ENCODE measurements around the gene TAS2R41.

Gene TAS2R41

DNA sequence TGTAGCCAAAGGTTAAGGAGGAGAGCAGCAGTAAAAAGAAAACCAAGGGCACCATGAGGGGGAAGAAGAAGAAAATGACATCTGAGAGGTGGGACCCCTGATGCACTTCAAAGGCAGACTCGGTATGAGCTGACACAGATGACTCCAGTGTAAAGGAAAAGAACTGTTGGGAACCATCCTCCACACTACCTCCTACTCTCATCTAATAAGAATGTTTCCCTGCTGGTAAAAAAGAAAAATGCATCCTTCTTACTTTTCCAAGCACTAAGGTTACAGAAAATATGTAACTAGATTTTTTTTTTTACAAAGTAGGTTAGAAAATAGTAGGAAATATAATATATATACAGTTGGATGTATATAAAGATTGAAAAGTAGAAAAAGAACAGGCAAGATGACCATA, 16.9 kb downstream of the TAS2R41 start:
- no peak for DNase-seq

DNA sequence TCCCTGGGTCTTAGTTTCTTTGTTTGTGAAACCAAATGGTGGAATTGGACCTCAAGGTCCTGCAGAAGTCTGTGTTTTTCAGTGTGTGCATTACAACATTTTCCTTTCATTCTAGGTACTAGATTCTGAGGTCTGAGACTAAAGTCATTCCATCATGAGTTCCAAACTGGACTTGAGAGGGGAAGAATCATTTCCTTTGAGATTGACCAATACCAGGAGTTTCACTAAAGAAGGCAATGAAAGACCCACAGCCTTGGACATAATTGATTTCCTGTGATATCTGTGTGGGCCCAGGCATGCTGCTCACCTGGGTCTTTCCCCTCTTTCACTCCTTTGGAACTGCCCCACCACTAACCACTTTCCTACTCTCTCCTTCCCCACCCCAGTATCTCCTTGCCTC, 18.2 kb downstream of the TAS2R41 start:
- no peak for DNase-seq

DNA sequence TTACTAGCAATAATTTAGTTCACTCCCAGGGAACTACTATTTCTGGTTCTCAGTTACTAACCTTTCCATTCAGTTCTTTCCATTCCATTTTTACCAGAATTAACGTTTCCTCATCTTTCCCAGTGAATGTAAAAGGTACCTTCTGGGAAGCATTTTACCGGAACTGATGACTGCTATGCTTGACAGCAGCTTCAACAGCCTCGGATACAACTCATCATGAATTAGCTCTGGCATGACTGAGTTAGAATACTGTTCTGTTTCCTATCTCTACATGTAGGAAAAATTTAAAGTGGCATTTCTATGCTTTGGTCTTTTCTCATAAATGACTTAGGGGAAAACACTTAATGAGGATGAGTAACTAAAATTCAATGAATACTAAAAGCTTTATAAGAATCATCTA, 18.6 kb downstream of the TAS2R41 start:
- no peak for DNase-seq

DNA sequence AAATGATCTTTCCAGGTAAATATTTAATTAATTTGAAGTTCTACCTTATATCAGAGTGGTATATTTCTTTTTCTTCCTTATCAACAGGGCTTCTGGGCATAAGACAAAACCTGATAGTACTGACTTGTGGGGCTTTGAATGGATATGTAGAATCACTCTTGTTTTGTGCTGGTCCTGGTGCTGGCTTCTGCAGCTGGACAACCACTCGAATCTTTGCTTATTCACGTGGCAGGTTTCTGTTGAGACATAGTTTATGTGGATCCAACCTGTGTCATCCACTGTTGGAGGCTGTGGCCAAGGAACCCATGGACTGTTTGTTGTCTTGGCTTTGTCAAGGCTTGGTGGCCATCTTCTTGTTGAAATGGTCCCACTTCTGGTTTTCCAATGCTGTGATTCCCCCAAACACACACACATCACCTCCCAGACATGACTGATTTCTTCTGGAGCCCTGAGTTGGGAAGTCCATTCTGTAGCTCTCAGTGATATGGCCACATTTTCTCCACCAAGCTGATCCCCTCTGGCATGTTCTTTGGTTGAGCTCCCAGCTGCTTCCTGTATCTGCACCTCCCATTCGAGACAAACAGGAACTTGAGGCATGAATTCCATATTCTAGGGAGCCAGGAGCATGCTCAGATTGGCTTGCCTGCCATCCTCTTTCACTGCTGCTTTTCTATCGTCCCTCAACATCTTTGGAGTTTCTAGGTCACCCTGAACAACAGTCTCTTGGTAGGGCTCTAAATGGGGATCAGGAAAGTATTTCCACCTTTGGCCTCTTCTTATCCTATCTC, 19.5 kb downstream of the TAS2R41 start:
- DNase-seq: no peak

DNA sequence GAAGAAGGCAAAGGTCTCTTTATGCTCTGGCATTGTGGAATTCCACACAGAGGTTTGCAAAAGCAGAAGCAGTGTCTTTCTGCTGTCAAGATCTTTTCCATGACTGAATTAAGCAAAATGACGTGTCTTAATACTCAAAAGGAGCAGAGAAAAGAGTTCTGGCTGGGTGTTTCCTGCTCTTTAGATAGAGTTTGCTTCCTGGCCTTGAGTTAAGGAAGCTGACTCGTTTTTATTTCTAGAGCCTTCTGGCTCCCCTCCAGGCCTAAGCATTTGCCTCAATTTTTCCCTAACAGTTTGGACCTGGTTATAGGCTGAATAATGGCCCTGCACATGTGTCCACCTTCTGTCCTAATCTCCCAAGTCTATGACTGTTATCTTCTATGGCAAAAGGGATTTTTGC, 21.6 kb downstream of the TAS2R41 start:
- DNase-seq: no peak

DNA sequence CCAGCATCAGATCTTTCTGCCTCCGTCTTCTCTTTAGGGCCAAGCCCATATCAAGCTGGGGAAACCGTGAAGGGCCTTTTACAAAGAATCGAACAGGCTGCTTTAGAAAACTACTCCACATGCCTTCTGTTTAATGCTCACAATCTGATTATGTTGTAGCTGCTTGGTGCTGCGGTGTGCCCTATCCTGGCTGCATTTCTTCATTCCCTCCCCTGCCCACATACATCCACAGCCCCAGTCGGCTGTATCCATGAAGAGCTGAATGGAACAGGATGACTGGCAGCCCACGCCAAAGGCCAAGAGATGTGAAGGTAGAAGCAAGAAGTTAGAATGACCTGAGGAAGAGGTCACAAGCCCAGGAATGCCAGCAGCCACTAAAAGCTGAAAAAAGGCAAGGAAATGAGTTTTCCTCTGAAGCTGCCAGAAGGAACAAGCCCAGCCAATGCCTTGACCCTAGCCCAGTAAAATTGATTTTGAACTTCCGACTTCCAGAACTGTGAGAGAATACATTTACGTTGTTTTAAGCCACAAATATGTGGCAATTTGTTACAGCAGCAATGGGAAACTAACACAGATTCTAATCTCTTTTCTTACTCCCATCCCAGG, 22.2 kb downstream of the TAS2R41 start:
- DNase-seq: no peak

DNA sequence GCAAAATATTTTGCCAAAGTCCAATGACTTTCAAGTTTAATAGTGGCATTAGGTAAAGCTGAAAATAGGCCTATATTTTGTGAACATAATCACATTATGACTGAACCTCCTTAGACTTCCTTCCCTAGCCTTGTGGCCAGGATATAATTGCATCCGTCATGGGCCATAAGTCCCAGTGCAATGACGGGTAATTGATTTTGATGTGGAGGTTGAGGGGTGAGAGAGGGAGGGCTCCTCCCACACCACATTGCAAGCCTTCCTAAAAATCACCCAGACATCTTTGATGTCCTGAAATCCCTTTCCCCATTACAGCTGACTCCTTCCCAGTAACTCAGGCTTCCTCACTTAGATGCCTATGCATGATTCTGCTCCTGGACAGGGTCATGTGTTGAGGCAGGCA, 25.6 kb downstream of the TAS2R41 start:
- no peak for DNase-seq

DNA sequence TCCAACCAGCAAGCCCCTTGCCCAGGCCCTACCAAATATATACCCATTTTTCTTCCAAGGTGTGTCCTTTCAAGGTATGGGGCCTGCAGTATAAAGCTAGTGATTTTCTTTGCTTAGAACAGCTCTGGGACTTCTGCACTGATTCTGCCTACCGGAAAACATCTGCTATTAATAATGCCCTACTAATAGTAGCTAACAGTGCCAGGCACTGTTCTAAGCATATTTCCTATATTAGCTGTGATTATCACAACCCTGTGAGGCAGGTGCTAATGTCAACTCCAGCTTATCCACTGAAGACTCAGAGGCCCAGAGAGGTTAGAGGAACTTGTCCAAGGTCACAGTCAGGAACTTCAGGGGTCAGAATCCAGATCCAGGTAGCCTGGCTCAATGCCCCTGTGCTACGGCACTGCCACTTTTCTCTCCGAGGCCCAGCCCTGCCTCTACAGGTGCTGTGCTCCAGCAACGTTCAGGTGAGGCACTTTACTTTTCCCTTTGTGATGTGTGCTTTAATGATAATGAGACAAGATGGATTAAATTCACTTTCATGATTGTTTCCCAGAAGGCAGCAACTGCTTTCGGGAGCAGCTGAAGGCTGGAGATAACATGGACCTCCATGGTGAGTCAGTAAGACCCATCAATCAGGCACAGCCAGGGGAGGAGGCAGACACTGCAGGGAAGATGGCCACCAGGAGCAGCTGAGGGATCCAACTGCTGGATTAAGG, 26.7 kb downstream of the TAS2R41 start:
- DNase-seq: no peak

DNA sequence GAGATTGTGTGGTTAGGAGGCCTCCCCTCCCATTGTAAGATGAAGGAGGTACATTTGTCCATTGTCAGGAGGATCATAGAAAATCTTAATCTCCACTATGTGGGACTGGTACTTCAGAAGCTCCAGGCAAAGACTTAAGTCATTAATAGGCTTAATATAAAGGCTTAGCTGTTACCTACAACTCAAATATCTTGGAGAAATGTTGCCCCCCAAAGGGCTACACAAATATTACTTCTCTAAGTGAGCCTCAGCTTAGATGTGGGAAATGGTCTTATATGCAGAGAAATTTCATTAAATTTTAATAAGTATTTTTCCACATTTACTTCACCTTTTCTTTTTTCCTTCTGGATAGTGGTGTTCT, 27.2 kb downstream of the TAS2R41 start:
- no peak for DNase-seq

DNA sequence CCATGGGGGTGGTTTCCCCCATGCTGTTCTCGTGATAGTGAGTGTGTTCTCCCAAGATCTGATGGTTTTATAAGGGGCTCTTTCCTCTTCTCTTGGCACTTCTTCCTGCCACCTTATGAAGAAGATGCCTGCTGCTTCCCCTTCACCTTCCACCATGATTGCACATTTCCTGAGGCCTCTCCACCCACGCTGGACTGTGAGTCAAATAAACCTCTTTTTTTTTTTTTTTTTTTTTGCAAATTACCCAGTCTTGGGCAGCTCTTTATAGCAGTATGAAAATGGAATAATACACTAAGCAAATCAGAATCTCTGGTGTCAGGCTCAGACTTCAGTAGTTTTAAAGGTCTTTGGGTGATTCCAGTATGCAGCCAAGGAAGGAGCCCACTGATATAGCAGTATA, 28.2 kb downstream of the TAS2R41 start:
- no peak for DNase-seq

DNA sequence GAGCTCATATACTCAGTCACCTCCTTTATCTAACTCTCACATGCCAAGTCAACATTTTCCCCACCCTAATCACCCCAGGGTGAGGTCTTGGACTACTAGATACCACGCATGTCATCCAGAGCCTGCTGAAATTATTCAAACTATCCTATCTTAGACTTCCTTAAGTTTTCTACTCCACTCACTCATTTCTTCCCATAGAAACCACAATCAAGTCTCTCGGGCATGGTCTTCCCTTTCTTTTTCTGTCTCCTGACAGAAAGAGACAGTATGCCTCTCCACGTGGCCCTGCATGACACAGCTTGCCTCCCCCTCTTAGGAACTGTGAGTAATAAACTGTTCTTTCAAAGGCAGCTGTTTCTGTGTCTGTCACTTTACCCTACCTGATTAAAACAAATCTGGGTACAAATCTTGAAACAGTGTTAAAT, 29.4 kb downstream of the TAS2R41 start:
- no peak for DNase-seq

DNA sequence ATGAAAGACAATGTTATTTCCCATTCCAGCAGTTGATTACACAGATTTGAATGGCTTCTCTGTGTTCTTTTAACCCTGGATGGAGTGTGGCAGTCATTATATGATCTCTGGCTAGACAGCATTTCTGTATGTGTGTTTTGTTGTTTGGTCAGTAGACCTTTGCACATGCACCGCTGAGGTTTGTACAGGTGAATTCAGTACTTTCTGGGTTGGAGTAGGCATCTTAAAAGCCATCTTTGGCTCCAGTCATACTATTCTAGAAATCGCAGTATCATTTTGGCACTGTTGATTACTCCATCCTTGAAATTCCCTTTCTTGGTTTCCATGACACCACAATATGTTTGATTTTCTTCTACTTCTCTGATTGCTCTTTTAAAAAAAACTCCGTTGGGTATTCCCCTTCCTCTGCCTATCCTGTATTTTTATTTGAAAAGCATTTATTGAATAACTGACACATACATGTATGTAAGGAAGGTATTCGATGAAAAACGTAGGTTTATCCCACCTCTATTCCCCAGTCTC, 29.9 kb downstream of the TAS2R41 start:
- no peak for DNase-seq

DNA sequence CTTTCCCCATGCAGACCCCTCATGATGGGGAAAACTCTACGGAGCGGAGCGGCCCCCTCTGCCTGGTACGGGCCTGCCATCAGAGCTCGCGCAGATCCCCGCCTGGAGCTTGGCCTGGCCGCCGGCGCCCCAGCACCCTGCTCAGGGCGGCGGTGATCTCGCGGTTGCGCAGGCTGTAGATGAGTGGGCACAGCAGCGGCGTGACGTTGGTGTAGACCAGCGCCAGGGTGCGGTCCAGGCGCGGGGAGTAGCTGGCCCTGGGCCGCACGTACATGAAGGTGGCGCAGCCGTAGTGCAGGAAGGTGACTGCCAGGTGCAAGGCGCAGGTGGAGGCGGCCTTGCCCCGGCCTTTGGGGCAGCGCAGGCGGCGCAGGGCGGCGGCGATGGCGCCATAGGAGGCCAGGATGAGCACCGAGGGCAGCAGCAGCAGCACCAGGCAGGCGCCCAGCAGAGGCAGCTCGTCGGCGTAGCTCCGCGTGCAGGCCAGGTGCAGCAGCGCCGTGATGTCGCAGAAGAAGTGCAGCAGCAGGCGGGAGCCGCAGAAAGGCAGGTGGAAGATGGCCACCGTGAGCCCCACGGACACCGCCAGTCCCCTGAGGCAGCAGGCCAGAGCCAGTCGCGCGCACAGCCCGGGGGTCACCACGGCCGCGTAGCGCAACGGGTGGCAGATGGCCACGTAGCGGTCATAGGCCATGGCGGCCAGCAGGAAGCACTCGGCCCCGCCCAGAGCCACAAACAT, 33.4 kb downstream of the TAS2R41 start:
- DNase-seq: no peak

DNA sequence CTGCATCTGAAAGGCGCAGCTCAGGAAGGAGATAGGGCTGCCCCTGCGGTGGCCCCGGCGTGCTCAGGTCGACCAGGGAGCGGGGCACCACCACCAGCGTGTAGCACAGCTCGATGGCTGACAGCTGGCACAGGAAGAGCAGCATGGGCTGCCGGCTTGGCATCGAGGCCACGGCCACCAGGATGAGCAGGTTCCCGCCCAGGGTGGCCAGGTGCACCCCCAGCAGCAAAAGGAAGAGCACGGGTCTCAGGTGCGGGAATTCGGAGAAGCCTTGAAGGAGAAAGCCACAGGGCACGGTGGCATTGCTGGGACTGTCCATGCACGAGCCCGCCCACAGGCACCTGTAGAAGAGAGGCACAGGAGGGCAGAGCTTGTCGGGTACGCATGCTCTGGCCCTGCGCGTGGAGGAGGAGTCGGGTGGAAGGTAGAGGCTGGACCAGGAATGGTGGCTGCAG, 33.9 kb downstream of the TAS2R41 start:
- no peak for DNase-seq

DNA sequence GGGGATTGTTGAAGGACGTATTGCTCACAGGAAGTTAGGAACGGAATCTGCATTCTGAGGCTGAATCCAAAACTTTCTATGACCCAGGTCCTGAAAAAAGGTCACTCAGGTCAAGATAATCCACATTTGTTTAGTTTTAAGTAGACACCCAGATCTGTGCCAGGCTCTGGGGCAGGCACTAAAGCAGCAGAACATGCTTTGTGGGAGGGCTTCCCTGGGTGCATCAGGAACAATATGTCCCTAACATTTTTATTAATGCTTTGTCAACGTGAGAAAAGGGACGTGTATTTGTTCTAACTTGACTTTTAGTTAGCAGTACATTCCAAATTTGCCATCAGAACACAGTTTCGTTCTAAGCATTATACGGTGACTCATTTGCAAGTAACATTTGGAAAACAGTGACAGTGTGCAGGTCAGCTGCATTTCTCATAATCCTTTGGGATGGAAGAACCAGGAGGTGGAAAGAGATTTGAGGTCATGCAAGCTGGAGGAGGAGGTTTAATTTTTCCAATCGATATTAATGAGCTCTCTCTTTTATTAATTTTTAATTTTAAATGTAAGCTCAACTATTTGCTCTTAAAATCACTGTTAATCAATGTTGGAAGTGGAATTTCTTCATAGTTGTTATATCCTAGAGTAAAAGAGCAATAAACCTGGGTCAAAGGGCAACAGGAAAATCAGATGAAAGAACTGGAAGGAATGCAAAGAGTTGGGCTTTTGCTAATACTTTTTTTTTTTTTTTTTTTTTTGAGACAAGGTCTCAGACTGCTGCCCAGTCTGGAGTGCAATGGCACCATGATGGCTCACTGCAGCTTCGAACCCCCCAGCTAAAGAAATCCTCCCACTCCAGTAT, 35.0 kb downstream of the TAS2R41 start:
- no peak for DNase-seq

DNA sequence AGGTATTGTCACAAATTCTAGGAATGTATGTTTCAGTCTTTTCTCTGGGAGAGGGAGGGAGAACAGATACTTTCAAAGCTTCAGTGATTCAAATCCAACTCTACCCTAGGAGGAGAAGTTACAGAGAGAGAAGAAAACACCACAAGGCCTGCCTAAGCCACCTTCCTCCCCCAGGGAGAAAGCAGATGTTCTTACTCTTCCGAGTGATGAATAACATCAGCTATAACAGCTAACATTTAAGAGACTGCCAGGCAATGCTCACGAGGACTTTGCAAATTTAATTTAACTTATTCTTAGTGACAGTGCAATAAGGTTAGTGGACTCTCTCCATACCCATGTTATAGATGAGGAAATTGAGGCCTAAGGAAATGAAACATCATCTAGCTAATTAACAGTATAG, 36.8 kb downstream of the TAS2R41 start:
- DNase-seq: no peak

DNA sequence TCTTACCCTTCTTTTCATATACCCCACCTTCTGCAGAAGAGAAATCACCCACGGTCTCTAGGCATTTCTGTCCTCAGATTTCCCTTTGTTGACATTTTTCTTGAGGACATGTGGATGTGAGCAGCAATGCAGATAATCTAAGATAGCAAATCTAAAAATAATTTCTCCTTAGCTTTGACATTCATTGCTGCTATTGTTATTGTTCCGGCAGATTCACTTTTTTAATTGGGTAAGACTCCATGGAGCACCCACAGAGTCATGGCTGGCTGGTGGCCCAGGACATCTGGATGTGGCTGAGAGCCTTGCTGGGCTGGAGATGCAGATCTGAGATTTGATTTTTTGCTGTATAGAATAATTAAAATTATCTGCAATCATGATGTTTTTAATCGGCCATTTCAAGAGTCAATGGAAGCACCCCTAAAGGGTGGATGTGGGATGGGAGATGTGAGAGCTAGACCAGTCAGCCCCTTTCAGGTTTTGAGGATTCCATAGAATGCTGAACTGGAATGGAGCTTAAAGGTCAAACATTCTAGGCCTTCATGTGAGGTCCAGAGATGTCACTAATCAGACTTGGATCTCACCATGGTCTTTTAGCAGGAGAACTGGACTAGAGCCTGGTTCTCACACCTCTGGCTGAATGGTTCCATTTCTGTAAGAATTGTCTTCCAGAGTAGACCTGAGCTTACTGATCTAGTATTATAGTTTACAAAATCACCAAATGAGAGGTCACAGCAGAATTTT, 37.5 kb downstream of the TAS2R41 start:
- no peak for DNase-seq

DNA sequence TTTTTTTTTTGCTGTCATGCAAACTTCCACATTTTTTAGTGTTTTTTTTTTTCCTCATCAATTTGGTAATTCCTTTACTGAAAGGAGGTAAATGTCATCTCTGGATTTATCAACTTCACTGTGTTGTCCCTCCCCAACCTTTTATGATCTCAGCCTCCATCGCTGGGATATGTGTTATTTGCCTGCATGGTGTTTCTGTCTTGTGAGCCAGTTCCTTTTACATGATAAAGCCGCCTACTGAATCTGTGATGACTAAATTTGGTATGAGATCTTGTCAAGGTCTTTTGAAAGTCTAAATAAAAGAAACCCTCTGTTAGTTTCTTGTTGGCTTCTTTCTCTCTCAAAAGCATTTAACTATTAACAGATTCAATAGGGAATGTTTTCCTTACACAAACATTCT, 39.3 kb downstream of the TAS2R41 start:
- DNase-seq: no peak

DNA sequence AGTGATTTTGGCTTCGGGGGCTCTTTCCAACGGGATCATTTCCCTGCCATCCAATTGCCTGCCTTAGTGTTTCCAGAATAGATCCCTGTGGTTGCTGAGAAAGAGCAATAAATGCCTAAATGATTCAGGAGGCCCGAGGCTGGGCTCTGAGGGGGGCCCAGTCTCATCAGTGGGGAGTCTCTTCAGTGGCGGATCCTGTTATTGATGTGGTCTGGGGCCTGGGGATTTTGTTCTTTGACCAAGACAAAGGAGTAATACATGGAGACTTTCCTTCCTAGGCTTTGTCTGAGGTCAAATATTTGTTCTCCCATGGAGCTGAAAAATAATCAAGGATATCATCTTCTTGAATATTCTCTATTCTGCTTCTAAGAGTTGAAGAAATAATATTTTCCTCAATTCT, 40.8 kb downstream of the TAS2R41 start:
- DNase-seq: no peak

DNA sequence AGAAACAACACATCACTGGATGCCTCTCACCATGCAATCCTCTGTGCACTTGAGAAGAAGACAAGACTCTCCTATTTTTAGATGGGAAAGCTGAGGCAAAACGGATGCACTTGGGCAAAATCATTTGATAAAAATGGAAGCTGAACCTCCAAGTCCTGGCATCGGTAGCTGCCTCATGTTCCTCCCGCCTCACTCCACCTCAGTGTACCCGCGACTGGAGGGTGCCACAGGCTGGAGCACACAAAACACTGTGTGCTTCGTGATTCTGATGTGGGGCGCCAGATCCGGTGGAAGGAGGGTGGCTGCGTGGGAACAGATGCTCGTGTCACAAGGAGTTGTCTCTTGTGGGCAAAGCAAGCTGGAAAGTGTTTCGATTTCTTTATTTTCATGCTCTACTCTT, 41.3 kb downstream of the TAS2R41 start:
- DNase-seq: no peak

DNA sequence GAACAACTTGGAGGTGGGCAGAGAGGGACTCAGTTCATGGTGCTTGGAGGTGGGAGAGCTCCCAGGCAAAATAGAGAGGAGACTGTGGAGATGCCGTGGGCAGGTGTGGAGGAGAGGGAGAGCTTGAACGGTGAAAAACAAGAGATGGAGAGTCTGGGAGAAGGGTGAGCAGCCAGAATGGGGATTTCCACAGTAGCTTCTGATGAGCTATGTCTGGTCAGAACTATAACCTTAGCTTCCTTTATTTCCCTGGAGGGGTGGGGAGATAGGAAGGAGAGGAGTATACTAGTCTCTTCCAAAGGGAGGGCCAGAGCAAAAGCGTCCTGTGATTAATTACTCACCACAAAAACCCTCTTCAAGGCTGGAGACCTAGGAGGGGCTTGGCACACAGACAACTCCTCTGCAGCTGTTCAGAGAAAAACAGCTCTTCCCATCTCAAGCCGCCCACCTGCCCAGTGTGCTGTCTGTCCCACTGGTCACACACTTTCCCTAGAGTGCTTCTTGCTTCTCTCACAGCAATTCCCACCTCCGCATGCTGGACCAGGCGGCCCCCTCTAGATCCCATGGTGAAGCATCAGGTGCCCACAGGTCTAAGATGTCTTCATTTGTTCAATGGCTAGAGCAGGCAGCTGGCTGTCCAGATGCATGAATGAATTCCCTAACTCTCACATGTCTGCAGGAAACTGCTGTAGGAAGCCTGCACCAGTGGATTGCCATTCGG, 41.9 kb downstream of the TAS2R41 start:
- peak; percentile 70 for DNase-seq

Data from NCI-H1105 (cell line).